HEK293 (cell line): Measurements from ENCODE around the gene DENND1C.

Source experiments
- CTCF ChIP-seq: fragments of 450-650 bp; formaldehyde crosslinking; IDR thresholded peaks from 2 replicates; pipeline ENCODE4 v1.5.1; 2016; ENCODE audit warnings: missing biosample characterization, missing genetic modification characterization
- REST ChIP-seq: fragments of 450-650 bp; formaldehyde crosslinking; IDR thresholded peaks from 2 replicates; pipeline ENCODE4 v1.5.1; 2016; ENCODE audit warnings: missing biosample characterization, missing genetic modification characterization
- ZBTB1 ChIP-seq: fragments of 450-650 bp; formaldehyde crosslinking; IDR thresholded peaks from 2 replicates; pipeline ENCODE4 v1.5.1; 2016; ENCODE audit warnings: missing biosample characterization, missing genetic modification characterization
- ZBTB17 ChIP-seq: fragments of 450-650 bp; formaldehyde crosslinking; IDR thresholded peaks from 2 replicates; pipeline ENCODE4 v1.5.1; 2016; ENCODE audit warnings: missing biosample characterization, missing genetic modification characterization
- ZNF10 ChIP-seq: fragments of 450-650 bp; formaldehyde crosslinking; IDR thresholded peaks from 2 replicates; pipeline ENCODE4 v1.5.1; 2017; ENCODE audit warnings: missing biosample characterization, missing genetic modification characterization
- ZNF140 ChIP-seq: fragments of 450-650 bp; formaldehyde crosslinking; IDR thresholded peaks from 2 replicates; pipeline ENCODE4 v1.5.1; 2016; ENCODE audit warnings: missing biosample characterization, missing genetic modification characterization
- ZNF24 ChIP-seq: fragments of 450-650 bp; formaldehyde crosslinking; IDR thresholded peaks from 2 replicates; pipeline ENCODE4 v1.5.1; 2016; ENCODE audit warnings: missing biosample characterization, missing genetic modification characterization
- ZNF37A ChIP-seq: fragments of 450-650 bp; IDR thresholded peaks from 2 replicates; pipeline ENCODE4 v1.5.1; 2018; ENCODE audit warnings: missing biosample characterization, missing genetic modification characterization
- ZNF501 ChIP-seq: fragments of 450-650 bp; formaldehyde crosslinking; IDR thresholded peaks from 2 replicates; pipeline ENCODE4 v1.5.1; 2016; ENCODE audit warnings: missing biosample characterization, missing genetic modification characterization
- ZNF629 ChIP-seq: fragments of 450-650 bp; formaldehyde crosslinking; IDR thresholded peaks from 2 replicates; pipeline ENCODE4 v1.5.1; 2017; ENCODE audit warnings: missing biosample characterization, missing genetic modification characterization
- ZNF670 ChIP-seq: fragments of 450-650 bp; formaldehyde crosslinking; IDR thresholded peaks from 2 replicates; pipeline ENCODE4 v1.5.1; 2016; ENCODE audit warnings: missing biosample characterization, missing genetic modification characterization, low read depth

GRCh38 chr19:6433663-6434062 is 47.9 kb downstream of the DENND1C start, which contains the start of gene SLC25A41:
- no peak for TF ChIP-seq ZNF501 (tag by site-specific recombination)
- TF ChIP-seq ZBTB17 (tag by site-specific recombination): no peak
- no peak for TF ChIP-seq ZBTB1
- no peak for TF ChIP-seq ZNF670 (tag by site-specific recombination)
- TF ChIP-seq CTCF: no peak
- TF ChIP-seq ZNF629 (tag by site-specific recombination): no peak
- no peak for TF ChIP-seq ZNF37A (tag by site-specific recombination)
- TF ChIP-seq ZNF140: no peak
- no peak for TF ChIP-seq REST
- TF ChIP-seq ZNF24 (tag by site-specific recombination): no peak
- no peak for TF ChIP-seq ZNF10
